Tibial nerve (tissue), 4 donors: ENCODE measurements around the gene ABLIM2. TPM values are rescaled to one million over a fixed set of nuclear protein-coding genes. Genes with fewer than 3 reads are reported as not detected.

Experiments used
- DNase-seq, 2 donors: peaks; one replicate each; pipeline ENCODE4 v3.0.0-alpha.2; 2019; ENCODE audit warnings: low spot score in 2 of 2
- H3K27ac ChIP-seq, 4 donors: fragments of 200-600 bp; sonication (generic) in 3 of 4; one replicate each; pipeline ENCODE4 v1.5.1; 2017 to 2019; ENCODE audit warnings: mild to moderate bottlenecking in 1 of 4
- H3K27me3 ChIP-seq, 2 donors: fragments of 200-600 bp; sonication (generic) in 1 of 2; one replicate each; pipeline versions ENCODE4 v1.5.1 to v1.6.0; 2017 to 2019
- H3K36me3 ChIP-seq, 3 donors: fragments of 200-600 bp; sonication (generic); one replicate each; pipeline ENCODE4 v1.5.1; 2018 to 2019
- H3K4me1 ChIP-seq, 4 donors: fragments of 200-600 bp; sonication (generic) in 3 of 4; one replicate each; pipeline ENCODE4 v1.5.1; 2017 to 2019
- H3K4me3 ChIP-seq, 4 donors: fragments of 200-600 bp; sonication (generic) in 3 of 4; one replicate each; pipeline ENCODE4 v1.5.1; 2017 to 2019; ENCODE audit warnings: mild to moderate bottlenecking in 1 of 4, moderate library complexity in 1 of 4
- H3K9me3 ChIP-seq, 4 donors: fragments of 200-600 bp; sonication (generic) in 3 of 4; one replicate each; pipeline ENCODE4 v1.5.1; 2017 to 2019
- EP300 ChIP-seq, 2 donors: sonication (generic); formaldehyde crosslinking; IDR thresholded peaks; one replicate each; pipeline ENCODE4 v1.6.1; 2017; ENCODE audit warnings: antibody characterized with exemption in 2 of 2, mild to moderate bottlenecking in 1 of 2
- POLR2A ChIP-seq, 2 donors: fragments of 450-650 bp; IDR thresholded peaks; one replicate each; pipeline ENCODE4 v1.6.1; 2017; ENCODE audit warnings: antibody characterized with exemption in 2 of 2, mild to moderate bottlenecking in 2 of 2, moderate library complexity in 2 of 2
- WGBS, 2 donors: methylation state at CpG; one replicate each; pipeline ENCODE4 v1.1.5; 2018; 5-methylcytosine and 5-hydroxymethylcytosine counted together
- total RNA-seq, 4 donors: library from RNA; depleted of rRNA; stranded (reverse); fragments of >200 nt; gene quantifications; one replicate each; pipeline ENCODE4 v1.1.0, GENCODE V29; 2016
- TF ChIP-seq, protein P1 (sequence below), 5 experiments: fragments of 200-600 bp in 3 of 5; fragments of 450-650 bp in 2 of 5; sonication (generic) in 3 of 5; IDR thresholded peaks; one replicate each; pipeline ENCODE4 v1.5.1; 2016 to 2019; ENCODE audit warnings: antibody characterized with exemption in 5 of 5, mild to moderate bottlenecking in 3 of 5, moderate library complexity in 2 of 5

ABLIM2 gene
- total RNA-seq, 4 donors from 2014 or later = 29.1 to 125 (median 41.7) TPM

- H3K4me3 ChIP-seq = no peak overlapping the region
- H3K27me3 ChIP-seq = no peaks in the 10 kb centered on the region
- no peak overlapping the region for H3K27ac ChIP-seq
- H3K9me3 ChIP-seq = no peaks in the 10 kb centered on the region
- TF ChIP-seq, protein P1, sequence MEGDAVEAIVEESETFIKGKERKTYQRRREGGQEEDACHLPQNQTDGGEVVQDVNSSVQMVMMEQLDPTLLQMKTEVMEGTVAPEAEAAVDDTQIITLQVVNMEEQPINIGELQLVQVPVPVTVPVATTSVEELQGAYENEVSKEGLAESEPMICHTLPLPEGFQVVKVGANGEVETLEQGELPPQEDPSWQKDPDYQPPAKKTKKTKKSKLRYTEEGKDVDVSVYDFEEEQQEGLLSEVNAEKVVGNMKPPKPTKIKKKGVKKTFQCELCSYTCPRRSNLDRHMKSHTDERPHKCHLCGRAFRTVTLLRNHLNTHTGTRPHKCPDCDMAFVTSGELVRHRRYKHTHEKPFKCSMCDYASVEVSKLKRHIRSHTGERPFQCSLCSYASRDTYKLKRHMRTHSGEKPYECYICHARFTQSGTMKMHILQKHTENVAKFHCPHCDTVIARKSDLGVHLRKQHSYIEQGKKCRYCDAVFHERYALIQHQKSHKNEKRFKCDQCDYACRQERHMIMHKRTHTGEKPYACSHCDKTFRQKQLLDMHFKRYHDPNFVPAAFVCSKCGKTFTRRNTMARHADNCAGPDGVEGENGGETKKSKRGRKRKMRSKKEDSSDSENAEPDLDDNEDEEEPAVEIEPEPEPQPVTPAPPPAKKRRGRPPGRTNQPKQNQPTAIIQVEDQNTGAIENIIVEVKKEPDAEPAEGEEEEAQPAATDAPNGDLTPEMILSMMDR (IDR thresholded peaks at IDR 0.05) = no peak
- TF ChIP-seq EP300 (IDR thresholded peaks at IDR 0.05) (no peak), POLR2A (IDR thresholded peaks at IDR 0.05) (no peak)
- DNase-seq = no peak
- H3K36me3 ChIP-seq = peaks cover 0 to 47% (median 0%) of the 10 kb centered on the region in 3 donors
- H3K4me1 ChIP-seq = peaks cover 0 to 7% (median 0%) of the 10 kb centered on the region in 4 donors
- WGBS, 2 donors = 74 to 76% methylated on average over 10 of the region's 10 CpGs
These were observed 152.8 kb downstream of the ABLIM2 start for GRCh38 chr4:8005814-8006215.

- TF ChIP-seq POLR2A (IDR thresholded peaks at IDR 0.05) = no peak
- TF ChIP-seq, protein P1 (IDR thresholded peaks at IDR 0.05) = no peak
- no peak for TF ChIP-seq EP300 (IDR thresholded peaks at IDR 0.05)
- DNase-seq = no peak
- Histone ChIP-seq H3K36me3 (peaks cover 0 to 52% (median 0%) of the 10 kb centered on the region in 3 donors), H3K4me1 (peaks cover 0 to under 1% (median 0%) of the 10 kb centered on the region in 4 donors), H3K9me3 (no peaks in the 10 kb centered on the region), H3K27me3 (no peaks in the 10 kb centered on the region), H3K4me3 (no peak overlapping the region), H3K27ac (no peak overlapping the region)
- WGBS, 2 donors = 91% methylated on average over 36 of the region's 36 CpGs
These were observed 153.4 kb downstream of the ABLIM2 start for GRCh38 chr4:8005033-8005808.

DNA sequence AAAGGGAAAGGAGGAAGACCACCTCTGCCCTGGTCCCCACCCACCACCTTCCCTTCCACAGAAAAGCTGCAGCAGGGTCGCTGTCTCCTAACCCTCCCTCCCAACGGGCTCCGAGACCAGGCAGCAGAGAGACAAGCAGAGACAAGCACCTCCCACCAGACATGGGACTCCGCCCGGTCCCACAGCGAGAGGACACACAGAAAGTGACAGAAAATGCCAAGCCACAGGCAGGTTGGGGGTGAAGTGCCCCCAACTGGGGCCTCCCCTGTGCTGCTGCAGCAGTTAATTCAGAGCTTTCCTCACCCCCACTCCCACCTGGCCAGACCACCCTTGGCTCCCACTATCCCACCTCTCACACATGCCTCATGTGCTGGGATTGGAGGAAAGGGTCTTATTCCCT, 154.5 kb downstream of the ABLIM2 start:
- TF ChIP-seq, protein P1 (IDR thresholded peaks at IDR 0.05) = no peak
- no peak for TF ChIP-seq POLR2A (IDR thresholded peaks at IDR 0.05)
- TF ChIP-seq EP300 (IDR thresholded peaks at IDR 0.05) = no peak
- Histone ChIP-seq H3K27ac (no peak overlapping the region), H3K4me3 (no peak overlapping the region), H3K27me3 (no peaks in the 10 kb centered on the region), H3K9me3 (no peaks in the 10 kb centered on the region), H3K36me3 (peaks cover 0 to 52% (median 0%) of the 10 kb centered on the region in 3 donors), H3K4me1 (no peaks in the 10 kb centered on the region)
- no peak for DNase-seq
- WGBS, 2 donors = 67 to 75% methylated on average over 6 of the region's 6 CpGs

GRCh38 chr4:8002525-8003309, 155.9 kb downstream of the ABLIM2 start:
- WGBS, 2 donors = 79 to 84% methylated on average over 23 of the region's 23 CpGs
- Histone ChIP-seq H3K4me3 (no peak overlapping the region), H3K36me3 (peaks cover 0 to 45% (median 0%) of the 10 kb centered on the region in 3 donors), H3K4me1 (no peaks in the 10 kb centered on the region), H3K27ac (no peak overlapping the region), H3K27me3 (no peaks in the 10 kb centered on the region), H3K9me3 (no peaks in the 10 kb centered on the region)
- no peak for TF ChIP-seq POLR2A (IDR thresholded peaks at IDR 0.05)
- TF ChIP-seq, protein P1 (IDR thresholded peaks at IDR 0.05) = no peak
- TF ChIP-seq EP300 (IDR thresholded peaks at IDR 0.05) = no peak
- DNase-seq = no peak
